ENCODE results near the gene ZNF791. TPM values are rescaled to one million over a fixed set of nuclear protein-coding genes. Genes with fewer than 3 reads are reported as not detected.
A peak's percentile ranks its signal among the peaks of the same experiment; 100 is the strongest.

Gene ZNF791
- total RNA-seq, 1 donor = 15.8 TPM

GRCh38 chr19:12666265-12667048, 55.7 kb downstream of the ZNF791 start, which contains the start of the genes MAN2B1 and WDR83:
Gene MAN2B1, minus strand, starts transcription at chr19:12666742. Its CDS starts 41 bp downstream, at chr19:12666701.
Gene WDR83, plus strand, starts transcription at chr19:12666807. Its CDS starts 2,984 bp downstream, at chr19:12669791.
- peak within 1 kb of the TSS; percentile 94 for H3K4me3 ChIP-seq (ENCODE audit: low read depth, low read length)
- no peak for TF ChIP-seq CTCF (IDR thresholded peaks at IDR 0.05; ENCODE audit: insufficient read depth, low read length)
- peak; percentile 34 for DNase-seq (ENCODE audit: low read depth)

GRCh38 chr19:12667731-12668302, 57.1 kb downstream of the ZNF791 start:
- DNase-seq (ENCODE audit: low read depth) = no peak
- TF ChIP-seq CTCF (IDR thresholded peaks at IDR 0.05; ENCODE audit: insufficient read depth, low read length) = no peak
- peak overlapping the region; percentile 94 for H3K4me3 ChIP-seq (ENCODE audit: low read depth, low read length)

- peak overlapping the region; percentile 94 for H3K4me3 ChIP-seq (ENCODE audit: low read depth, low read length)
- TF ChIP-seq CTCF (IDR thresholded peaks at IDR 0.05; ENCODE audit: insufficient read depth, low read length) = no peak
- DNase-seq (ENCODE audit: low read depth) = no peak
These were observed 57.6 kb downstream of the ZNF791 start for GRCh38 chr19:12668346-12668745.

- peak; percentile 55 for DNase-seq (ENCODE audit: low read depth)
- no peak for TF ChIP-seq CTCF (IDR thresholded peaks at IDR 0.05; ENCODE audit: insufficient read depth, low read length)
- H3K4me3 ChIP-seq (ENCODE audit: low read depth, low read length) = peak overlapping the region; percentile 94
These were observed 58.2 kb downstream of the ZNF791 start for GRCh38 chr19:12668932-12669269.

GRCh38 chr19:12669270-12670158, 58.8 kb downstream of the ZNF791 start:
- peak overlapping the region; percentile 94 for H3K4me3 ChIP-seq (ENCODE audit: low read depth, low read length)
- TF ChIP-seq CTCF (IDR thresholded peaks at IDR 0.05; ENCODE audit: insufficient read depth, low read length) = no peak
- DNase-seq (ENCODE audit: low read depth) = peak; percentile 91

GRCh38 chr19:12670159-12670928, 59.6 kb downstream of the ZNF791 start:
- no peak for DNase-seq (ENCODE audit: low read depth)
- no peak for TF ChIP-seq CTCF (IDR thresholded peaks at IDR 0.05; ENCODE audit: insufficient read depth, low read length)
- H3K4me3 ChIP-seq (ENCODE audit: low read depth, low read length) = peak overlapping the region; percentile 94
